Neural cell (in vitro differentiated cells): ENCODE data around the gene CPZ.
A peak's percentile ranks its signal among the peaks of the same experiment; 100 is the strongest.

Source experiments
- EP300 ChIP-seq: fragments of 450-650 bp; conservative IDR thresholded peaks from 2 replicates; pipeline ENCODE4 v1.6.1; 2014; ENCODE audit warnings: antibody characterized with exemption, mild to moderate bottlenecking, moderate library complexity; ENCODE audit not compliant: poor library complexity, severe bottlenecking
- EZH2 ChIP-seq: fragments of 200-600, 300-800 bp; shearing (Covaris generic), sonication (generic); IDR thresholded peaks from 2 replicates; pipeline ENCODE4 v1.6.1; 2014; ENCODE audit warnings: antibody characterized with exemption, low read length, borderline replicate concordance, mild to moderate bottlenecking; ENCODE audit not compliant: insufficient read depth, poor library complexity, severe bottlenecking
- MXI1 ChIP-seq: fragments of 450-650 bp; conservative IDR thresholded peaks from 2 replicates; pipeline ENCODE4 v1.6.1; 2014; ENCODE audit warnings: antibody characterized with exemption, mild to moderate bottlenecking; ENCODE audit not compliant: poor library complexity, severe bottlenecking
- POLR2AphosphoS5 ChIP-seq: IDR thresholded peaks from 2 replicates; pipeline ENCODE4 v1.6.1; 2012
- RAD21 ChIP-seq: fragments of 450-650 bp; conservative IDR thresholded peaks from 2 replicates; pipeline ENCODE4 v1.6.1; 2014; ENCODE audit warnings: antibody characterized with exemption, mild to moderate bottlenecking, moderate library complexity
- SMC3 ChIP-seq: fragments of 450-650 bp; conservative IDR thresholded peaks from 2 replicates; pipeline ENCODE4 v1.6.1; 2014; ENCODE audit warnings: antibody characterized with exemption, mild to moderate bottlenecking, moderate library complexity; ENCODE audit not compliant: poor library complexity
- TAF1 ChIP-seq: IDR thresholded peaks from 2 replicates; pipeline ENCODE4 v1.6.1; 2012; ENCODE audit warnings: low read depth
- TF ChIP-seq, protein P1 (sequence below): fragments of 450-650 bp; IDR thresholded peaks from 2 replicates; pipeline ENCODE4 v1.5.1; 2014; ENCODE audit warnings: antibody characterized with exemption, mild to moderate bottlenecking, moderate library complexity; ENCODE audit not compliant: poor library complexity, severe bottlenecking
- TF ChIP-seq, protein P2 (sequence below): IDR thresholded peaks from 2 replicates; pipeline ENCODE4 v1.6.1; 2012; ENCODE audit warnings: borderline replicate concordance

DNA sequence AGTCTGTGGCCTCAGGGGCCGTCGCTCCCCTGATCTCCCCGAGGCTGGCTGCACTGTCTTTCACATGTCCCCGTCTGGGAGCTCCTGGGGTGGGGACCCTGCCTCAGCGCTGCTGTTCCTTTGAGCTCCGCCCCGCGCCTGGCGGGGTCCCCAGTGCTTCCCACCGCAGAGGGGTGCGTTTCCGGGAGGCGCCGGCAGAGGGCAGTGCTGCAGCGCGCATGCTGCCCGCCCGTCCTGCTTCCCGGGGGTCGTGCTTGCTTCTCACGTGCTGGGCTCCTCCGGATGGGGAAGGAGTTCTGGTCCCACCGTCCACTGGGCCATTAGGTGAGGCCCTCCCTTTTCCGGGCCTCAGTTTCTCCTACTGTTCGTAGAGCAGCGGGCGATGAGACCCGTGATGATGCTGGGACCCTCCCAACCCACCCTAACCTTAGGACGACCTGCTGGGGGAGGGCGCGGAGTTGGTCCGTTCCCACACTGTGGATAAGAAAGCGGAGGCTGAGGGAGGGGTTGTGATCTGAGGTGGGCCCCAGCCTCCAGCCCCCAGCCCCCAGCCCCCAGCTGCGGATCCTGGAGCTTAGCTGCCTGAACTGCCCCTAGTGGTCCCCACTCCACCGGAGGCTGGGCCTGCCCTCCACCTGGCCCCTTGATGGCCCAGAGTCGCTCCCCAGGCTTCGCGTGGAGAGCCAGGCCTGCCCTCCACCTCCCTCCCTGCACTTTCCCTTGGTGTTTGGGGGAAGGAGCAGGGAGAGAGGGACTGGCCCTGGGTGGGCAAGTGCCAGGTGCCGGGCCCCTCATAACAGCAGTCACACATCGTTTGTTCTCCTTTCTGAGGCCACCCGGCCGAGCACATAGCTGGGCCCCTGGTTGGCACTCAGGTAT, 15.3 kb downstream of the CPZ start:
- TF ChIP-seq, protein P1, sequence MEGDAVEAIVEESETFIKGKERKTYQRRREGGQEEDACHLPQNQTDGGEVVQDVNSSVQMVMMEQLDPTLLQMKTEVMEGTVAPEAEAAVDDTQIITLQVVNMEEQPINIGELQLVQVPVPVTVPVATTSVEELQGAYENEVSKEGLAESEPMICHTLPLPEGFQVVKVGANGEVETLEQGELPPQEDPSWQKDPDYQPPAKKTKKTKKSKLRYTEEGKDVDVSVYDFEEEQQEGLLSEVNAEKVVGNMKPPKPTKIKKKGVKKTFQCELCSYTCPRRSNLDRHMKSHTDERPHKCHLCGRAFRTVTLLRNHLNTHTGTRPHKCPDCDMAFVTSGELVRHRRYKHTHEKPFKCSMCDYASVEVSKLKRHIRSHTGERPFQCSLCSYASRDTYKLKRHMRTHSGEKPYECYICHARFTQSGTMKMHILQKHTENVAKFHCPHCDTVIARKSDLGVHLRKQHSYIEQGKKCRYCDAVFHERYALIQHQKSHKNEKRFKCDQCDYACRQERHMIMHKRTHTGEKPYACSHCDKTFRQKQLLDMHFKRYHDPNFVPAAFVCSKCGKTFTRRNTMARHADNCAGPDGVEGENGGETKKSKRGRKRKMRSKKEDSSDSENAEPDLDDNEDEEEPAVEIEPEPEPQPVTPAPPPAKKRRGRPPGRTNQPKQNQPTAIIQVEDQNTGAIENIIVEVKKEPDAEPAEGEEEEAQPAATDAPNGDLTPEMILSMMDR: peak; percentile 93
- TF ChIP-seq EP300 (no peak), POLR2AphosphoS5 (no peak), SMC3 (peak; percentile 91), MXI1 (peak; percentile 44), RAD21 (peak; percentile 90), TAF1 (no peak), EZH2 (no peak)
- TF ChIP-seq, protein P2, sequence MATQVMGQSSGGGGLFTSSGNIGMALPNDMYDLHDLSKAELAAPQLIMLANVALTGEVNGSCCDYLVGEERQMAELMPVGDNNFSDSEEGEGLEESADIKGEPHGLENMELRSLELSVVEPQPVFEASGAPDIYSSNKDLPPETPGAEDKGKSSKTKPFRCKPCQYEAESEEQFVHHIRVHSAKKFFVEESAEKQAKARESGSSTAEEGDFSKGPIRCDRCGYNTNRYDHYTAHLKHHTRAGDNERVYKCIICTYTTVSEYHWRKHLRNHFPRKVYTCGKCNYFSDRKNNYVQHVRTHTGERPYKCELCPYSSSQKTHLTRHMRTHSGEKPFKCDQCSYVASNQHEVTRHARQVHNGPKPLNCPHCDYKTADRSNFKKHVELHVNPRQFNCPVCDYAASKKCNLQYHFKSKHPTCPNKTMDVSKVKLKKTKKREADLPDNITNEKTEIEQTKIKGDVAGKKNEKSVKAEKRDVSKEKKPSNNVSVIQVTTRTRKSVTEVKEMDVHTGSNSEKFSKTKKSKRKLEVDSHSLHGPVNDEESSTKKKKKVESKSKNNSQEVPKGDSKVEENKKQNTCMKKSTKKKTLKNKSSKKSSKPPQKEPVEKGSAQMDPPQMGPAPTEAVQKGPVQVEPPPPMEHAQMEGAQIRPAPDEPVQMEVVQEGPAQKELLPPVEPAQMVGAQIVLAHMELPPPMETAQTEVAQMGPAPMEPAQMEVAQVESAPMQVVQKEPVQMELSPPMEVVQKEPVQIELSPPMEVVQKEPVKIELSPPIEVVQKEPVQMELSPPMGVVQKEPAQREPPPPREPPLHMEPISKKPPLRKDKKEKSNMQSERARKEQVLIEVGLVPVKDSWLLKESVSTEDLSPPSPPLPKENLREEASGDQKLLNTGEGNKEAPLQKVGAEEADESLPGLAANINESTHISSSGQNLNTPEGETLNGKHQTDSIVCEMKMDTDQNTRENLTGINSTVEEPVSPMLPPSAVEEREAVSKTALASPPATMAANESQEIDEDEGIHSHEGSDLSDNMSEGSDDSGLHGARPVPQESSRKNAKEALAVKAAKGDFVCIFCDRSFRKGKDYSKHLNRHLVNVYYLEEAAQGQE: no peak
